T-helper 22 cell (primary cell): ENCODE data around the gene PPTC7.
"Not testable (repeated sequence)": the region's sequence is repeated elsewhere in the genome, so short reads cannot be mapped to it uniquely, and the experiment has no call there.

ENCODE experiments used
- DNase-seq: peaks from one replicate; pipeline ENCODE4 v3.0.0-alpha.2; 2020; ENCODE audit warnings: low read depth

PPTC7 gene, protein sequence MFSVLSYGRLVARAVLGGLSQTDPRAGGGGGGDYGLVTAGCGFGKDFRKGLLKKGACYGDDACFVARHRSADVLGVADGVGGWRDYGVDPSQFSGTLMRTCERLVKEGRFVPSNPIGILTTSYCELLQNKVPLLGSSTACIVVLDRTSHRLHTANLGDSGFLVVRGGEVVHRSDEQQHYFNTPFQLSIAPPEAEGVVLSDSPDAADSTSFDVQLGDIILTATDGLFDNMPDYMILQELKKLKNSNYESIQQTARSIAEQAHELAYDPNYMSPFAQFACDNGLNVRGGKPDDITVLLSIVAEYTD

DNA sequence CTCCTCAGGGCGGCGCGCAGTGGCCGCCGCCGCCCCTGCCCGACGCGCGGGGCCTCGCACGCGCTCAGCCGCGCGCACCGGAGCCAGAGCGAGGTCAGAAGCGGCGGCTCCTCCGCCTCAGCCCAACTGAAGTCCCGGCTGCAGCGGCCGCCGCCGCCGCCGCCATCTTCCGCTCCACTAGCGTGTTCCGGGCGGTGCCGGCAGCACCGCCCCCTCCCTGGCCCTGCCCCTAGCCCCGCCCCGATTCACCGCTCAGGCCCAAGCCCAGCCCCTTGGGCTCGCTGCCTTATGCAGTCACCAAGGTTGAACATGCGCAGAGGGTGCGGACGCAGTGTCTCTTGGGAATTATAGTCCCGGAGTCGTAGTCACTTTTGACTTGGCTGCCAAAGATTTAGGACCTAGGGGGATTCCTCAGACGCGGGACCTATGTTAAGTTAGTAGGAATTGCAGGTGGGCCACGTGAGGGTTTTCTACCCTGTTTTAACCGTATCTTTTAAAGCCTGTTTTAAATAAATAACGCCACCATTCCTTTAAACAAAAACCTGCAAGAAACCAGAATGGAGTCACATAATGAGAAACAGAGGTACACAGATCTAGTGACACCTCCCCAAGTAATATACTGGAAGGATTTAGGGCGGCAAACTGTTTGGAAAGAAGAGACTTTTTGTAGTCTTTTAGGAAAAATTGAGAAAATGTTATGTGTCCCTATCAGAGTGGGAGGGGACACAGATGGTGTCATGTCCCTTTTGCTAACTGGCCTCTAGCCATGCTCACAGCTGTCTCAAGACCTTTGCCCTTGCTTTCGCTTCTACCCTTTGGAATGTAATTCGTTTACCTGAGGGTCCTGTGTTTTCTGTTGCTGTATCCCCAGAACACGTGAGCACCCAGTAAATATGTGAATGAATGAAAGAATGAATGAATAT is at the start of gene PPTC7:
Gene PPTC7, minus strand, starts transcription at position 182 of the 923 bp plus-strand sequence. CDS start 287 bp downstream, outside the sequence.
- DNase-seq, result peak; percentile 95

DNA sequence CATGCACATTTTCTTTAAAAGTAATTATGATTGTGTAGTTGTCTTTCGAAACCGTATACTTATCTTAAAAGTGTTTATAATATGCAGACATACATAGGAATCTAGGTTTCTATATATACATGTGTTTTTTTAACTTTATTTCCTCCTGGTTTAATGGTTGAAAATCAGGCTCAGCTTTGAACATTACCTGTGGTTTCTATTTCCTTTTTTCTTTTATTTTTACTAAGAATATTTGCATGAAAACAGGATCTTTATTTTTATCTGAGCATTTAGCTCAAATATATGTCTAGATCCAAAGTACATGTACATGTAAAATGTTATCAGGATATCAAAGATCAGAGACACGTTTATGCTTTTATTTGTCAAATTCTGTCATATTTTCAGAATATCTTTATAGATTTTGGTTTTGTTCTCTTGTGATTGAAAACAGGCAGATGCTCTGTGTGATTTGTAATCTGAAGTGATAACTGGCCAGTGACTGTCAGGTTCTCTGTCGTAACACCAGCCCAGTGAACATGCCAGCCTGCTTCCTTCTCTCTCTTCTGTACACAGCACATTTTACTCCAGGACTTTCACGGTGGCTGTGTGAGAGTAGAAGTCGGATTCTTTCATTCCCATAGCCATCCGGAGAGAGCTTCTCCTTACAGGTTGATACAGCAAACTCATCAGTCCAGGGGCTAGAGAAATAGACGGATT is 44.5 kb upstream of the PPTC7 start:
- no peak for DNase-seq

DNA sequence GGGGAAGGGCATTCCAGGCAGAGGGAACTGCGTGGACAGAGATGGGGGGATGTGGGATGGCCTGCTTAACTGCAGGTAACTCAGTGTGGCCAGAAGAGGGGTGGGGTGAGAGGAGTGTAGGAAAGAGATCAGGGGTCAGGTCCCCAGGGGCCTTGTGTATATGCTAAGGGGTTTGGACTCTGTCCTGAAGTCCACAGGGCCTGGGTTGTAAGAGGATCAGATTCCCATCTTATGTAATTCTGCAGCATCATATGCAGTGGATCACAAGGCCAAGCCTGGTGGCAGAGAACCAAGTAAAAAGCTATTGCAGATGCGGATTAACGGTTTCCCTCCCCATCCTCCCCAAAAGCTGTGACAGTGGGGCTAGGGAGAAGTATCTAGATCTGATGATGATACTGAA is 39.5 kb upstream of the PPTC7 start:
- DNase-seq, result no peak

- no peak for DNase-seq
These were observed 36.4 kb upstream of the PPTC7 start for GRCh38 chr12:110619534-110619953.

GRCh38 chr12:110616471-110617115 is 33.5 kb upstream of the PPTC7 start:
- no peak for DNase-seq

DNA sequence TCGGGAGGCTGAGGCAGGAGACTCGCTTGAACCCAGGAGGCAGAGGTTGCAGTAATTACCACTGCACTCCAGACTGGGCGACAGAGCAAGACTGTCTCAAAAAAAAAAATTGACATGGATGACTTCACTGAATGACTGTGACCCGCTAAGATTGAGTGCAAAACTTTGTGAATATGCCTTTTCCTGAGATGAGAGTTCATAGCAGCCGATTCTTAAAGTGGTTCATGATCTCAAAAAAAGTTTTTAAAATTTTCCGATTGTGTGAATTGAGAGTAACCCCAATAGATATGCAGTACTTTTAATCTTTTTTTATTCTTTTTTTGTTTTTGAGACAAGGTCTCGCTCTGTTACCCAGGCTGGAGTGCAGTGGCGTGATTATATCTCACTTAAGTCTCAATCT is 32.1 kb upstream of the PPTC7 start:
- DNase-seq, result no peak

- DNase-seq, result peak; percentile 92
These were observed 30.9 kb upstream of the PPTC7 start, which contains the start of gene TCTN1 for GRCh38 chr12:110613771-110614684. TCTN1 (plus strand) TSS chr12:110614129; CDS start chr12:110614183, 54 bp downstream.

GRCh38 chr12:110613071-110613770 is 30.1 kb upstream of the PPTC7 start:
- DNase-seq, result no peak

GRCh38 chr12:110606253-110606611 is 23.1 kb upstream of the PPTC7 start:
- DNase-seq, result no peak

DNA sequence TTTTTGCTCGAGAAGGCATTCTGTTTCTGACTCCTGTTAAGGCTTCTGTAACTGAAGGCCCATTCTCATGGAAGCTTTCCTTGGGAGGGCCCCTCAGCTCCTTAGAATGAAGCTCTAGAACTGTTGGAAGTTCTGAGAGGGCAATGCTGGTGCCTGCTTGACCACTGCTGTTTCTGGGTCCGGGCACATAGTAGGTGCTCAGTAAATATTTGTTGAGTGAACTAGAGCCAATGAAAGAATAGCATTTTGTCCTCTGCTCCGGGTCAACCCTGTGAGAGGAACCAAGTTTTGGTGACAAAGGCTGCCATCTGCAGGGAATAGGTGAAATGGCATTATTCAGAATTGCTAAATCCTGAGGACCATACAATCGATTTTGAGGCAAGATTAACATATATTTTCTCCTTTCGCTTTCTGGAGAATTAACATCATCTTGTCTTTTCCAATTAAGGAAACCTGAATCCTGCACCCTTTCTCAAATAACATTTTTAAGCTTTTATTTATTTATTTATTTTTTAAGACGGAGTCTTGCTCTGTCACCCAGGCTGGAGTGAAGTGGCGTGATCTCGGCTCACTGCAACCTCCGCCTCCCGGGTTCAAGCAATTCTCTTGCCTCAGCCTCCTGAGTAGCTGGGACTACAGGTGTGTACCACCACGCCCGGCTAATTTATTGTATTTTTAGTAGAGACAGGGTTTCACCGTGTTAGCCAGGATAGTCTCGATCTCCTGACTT is 19.1 kb upstream of the PPTC7 start:
- not testable (repeated sequence) for DNase-seq

DNA sequence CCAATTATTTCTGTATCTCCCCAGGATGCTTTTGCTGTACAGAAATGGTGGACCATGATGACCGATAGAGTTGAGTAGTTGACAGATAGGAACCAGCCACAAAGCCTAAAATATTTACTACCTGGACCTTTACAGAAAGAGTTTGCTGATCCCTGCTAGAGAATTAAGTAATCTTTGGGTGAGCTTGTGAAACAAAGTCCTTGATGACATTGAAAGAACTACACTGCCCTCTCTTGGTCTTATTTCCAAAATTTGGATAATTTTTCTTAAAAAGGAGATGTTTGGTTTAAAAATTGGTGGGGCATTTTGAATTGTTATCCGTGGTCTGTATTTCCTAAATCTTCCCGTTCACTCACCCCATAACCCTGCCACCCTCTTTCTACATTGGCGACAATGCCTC is 17.1 kb upstream of the PPTC7 start:
- no peak for DNase-seq

- DNase-seq, result no peak
These were observed 16.2 kb upstream of the PPTC7 start for GRCh38 chr12:110599334-110599733.

- no peak for DNase-seq
These were observed 14.8 kb upstream of the PPTC7 start for GRCh38 chr12:110597885-110598284.

GRCh38 chr12:110592919-110593318 is 9.8 kb upstream of the PPTC7 start:
- not testable (repeated sequence) for DNase-seq

DNA sequence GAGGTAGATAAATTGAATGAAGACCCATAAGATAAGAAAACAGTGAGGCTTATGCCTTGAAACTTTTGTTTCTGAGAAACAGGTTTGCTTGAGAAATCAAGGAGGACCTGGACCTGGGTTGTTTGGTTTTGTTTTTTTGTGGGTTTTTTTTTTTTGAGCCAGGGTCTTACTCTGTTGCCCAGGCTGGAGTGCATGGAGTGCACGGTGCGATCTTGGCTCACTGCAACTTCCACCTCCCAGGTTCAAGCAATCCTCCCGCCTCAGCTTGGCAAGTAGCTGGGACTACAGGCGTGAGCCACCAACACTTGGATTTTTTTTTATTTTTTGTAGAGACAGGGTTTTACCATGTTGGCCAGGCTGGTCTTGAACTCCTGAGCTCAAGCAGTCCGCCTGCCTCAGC is 9.0 kb upstream of the PPTC7 start:
- no peak for DNase-seq

- DNase-seq, result no peak
These were observed 8.4 kb upstream of the PPTC7 start for GRCh38 chr12:110591451-110592051.

DNA sequence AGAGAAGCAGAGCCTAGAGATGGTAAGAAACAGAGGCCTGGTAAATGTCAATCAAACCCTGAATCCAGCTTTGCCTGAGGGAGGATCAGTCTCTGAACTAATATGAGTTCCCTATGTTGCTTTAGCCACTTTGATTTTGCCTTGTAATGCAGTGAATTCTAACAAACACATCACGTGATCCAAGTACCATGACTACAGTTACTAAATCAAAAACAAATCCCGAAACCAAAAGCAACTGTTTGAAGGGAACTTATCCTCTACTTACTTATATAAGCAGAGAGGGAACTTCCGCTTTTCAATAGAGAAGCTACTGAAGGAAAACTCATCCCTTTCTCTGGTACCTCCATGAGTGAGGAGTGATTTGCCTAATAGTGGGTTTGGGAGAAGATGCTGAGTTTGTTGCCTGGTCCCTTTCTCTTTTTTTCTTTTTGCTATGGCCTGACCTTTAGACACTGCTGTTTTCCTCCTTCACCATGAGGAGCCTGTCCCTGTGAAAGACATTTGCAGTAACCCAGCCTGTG is 7.7 kb upstream of the PPTC7 start:
- no peak for DNase-seq

DNA sequence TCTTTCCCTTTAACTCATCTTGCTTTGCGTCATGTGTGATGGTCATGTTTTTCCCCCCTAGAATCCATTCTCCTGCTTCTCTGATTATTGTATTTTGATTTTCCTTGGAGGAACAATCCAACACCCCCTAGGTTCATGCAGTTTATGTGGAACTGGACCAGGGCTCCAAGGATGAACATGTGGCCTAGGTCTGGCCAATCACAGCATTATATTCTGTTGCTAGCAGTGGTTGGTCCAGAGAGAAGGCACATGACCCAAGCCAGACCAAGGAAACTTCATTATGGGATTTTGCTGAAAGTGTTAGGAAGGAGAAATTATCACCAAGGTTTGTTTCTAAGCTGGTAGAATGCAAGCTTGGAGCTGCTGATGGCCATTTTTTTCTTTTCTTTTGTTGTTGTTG is 6.9 kb upstream of the PPTC7 start:
- DNase-seq, result no peak

GRCh38 chr12:110587102-110587501 is 4.0 kb upstream of the PPTC7 start:
- not testable (repeated sequence) for DNase-seq
